NT2/D1 (cell line): Measurements from ENCODE around the gene HOXD11.

Experiments used
- SUZ12 ChIP-seq: IDR thresholded peaks from 2 replicates; pipeline ENCODE4 v1.6.1; 2011; ENCODE audit not compliant: insufficient read length, insufficient read depth; ENCODE audit errors: extremely low read depth
- YY1 ChIP-seq: IDR thresholded peaks from 2 replicates; pipeline ENCODE4 v1.6.1; 2011; ENCODE audit not compliant: insufficient read length, insufficient read depth
- ZNF274 ChIP-seq: IDR thresholded peaks from 2 replicates; pipeline ENCODE4 v1.6.1; 2011; ENCODE audit warnings: mild to moderate bottlenecking, low read depth, low read length

DNA sequence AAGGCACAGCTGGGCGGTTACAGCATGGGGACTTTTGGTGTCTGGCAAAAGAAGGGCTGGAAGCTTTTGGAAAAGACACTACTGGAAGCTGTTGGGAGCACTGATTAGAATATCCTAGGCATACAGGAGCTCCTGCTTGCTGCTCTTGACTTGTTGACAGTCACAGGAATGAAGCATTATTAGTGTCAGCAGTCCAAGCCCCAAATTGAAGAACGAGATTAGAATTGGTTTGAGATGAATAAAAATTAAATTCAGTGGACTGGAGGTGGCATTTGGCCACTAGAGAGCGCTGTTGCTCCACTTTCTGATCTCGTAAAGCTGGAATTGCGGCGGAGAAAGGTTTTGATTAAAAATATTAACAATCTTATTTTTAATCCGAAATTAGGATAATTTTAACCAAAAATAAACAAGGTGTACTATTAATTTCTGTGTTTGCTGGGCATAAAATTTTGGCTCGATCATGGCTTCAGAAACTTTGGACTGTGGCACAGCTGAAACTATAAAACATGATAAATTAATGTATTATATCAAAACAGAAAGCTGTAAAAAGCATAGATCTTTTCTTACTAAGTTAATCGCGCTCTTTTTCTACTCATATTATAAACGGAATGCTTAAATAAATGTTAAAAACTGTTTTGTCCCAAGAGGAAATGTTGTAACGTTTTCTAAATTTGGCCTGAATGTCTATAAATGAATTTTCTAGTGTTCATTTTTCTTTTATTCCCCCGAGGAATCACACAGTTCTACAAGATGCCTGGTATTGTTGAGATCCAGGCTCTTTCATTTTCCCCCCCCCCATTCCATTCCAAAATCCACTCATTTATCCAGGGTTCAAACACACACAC lies 20.1 kb downstream of the HOXD11 start:
- no peak for TF ChIP-seq ZNF274
- TF ChIP-seq YY1 = no peak
- TF ChIP-seq SUZ12 = no peak
